ENCODE results near the gene CENPM.

DNA sequence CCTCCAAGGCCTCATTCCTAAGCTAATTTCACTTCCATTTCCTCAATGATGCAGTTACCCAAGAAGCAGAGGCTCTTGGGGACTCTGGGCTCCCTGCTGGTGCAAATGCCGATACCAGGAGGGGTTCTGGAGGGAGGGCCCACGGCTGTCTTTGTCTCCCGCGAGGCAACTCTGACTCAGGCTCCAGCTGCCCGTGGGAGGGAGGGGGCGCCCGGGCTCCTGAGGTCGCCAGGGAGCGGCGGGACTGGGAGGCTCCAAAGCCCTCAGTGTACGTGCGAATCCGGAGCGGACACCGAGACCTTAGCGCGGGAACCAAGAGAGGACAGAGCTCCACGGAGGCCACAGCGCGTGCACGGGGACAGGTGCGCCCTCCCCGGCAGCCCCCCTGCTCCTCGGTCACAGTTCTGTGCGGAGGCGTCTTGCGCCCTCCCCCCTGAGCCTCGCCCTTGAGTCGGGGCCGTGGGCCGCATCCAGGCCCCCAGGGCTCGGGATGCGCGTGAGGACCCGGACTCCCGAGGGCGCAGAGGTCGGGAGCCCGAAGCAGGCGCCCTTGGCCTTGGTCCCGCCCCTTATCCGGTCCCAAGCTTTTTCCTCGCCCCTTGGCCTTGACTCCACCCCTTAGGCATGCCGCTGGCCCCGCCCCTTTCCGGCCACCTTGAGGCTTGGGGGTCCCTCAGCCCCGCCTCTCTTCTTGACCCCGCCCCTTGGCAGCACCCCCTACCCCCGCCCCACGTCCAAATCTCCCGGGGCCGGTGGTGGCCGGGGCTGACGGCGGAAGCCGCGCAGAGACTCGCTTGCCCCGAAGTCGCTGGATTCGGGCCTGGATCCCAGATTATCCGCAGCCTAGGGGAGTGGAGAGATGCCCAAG lies 27.4 kb downstream of the CENPM start:
- TF ChIP-seq, protein P1, sequence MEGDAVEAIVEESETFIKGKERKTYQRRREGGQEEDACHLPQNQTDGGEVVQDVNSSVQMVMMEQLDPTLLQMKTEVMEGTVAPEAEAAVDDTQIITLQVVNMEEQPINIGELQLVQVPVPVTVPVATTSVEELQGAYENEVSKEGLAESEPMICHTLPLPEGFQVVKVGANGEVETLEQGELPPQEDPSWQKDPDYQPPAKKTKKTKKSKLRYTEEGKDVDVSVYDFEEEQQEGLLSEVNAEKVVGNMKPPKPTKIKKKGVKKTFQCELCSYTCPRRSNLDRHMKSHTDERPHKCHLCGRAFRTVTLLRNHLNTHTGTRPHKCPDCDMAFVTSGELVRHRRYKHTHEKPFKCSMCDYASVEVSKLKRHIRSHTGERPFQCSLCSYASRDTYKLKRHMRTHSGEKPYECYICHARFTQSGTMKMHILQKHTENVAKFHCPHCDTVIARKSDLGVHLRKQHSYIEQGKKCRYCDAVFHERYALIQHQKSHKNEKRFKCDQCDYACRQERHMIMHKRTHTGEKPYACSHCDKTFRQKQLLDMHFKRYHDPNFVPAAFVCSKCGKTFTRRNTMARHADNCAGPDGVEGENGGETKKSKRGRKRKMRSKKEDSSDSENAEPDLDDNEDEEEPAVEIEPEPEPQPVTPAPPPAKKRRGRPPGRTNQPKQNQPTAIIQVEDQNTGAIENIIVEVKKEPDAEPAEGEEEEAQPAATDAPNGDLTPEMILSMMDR (IDR thresholded peaks at IDR 0.05): no peak
- no peak for TF ChIP-seq POLR2A (IDR thresholded peaks at IDR 0.05)
